Sigmoid colon (tissue), 7 donors: ENCODE results near the gene TMEM196. TPM values are rescaled to one million over a fixed set of nuclear protein-coding genes. Genes with fewer than 3 reads are reported as not detected.
A peak's percentile ranks its signal among the peaks of the same experiment; 100 is the strongest.

Experiments
- DNase-seq: peaks from one replicate; pipeline ENCODE4 v3.0.0-alpha.2; 2019
- H3K27ac ChIP-seq, 4 donors: fragments of 200-600 bp; sonication (generic); one replicate each; pipeline ENCODE4 v1.5.1; 2016 to 2019; ENCODE audit warnings: mild to moderate bottlenecking in 1 of 4
- H3K27me3 ChIP-seq, 3 donors: fragments of 200-600 bp; sonication (generic); one replicate each; pipeline ENCODE4 v1.5.1; 2019; ENCODE audit warnings: mild to moderate bottlenecking in 1 of 3
- H3K36me3 ChIP-seq, 4 donors: fragments of 200-600 bp; sonication (generic); one replicate each; pipeline ENCODE4 v1.5.1; 2016 to 2019
- H3K4me1 ChIP-seq, 4 donors: fragments of 200-600 bp; sonication (generic); one replicate each; pipeline ENCODE4 v1.5.1; 2017 to 2019
- H3K4me3 ChIP-seq, 4 donors: fragments of 200-600 bp; sonication (generic); one replicate each; pipeline ENCODE4 v1.5.1; 2017 to 2019; ENCODE audit warnings: mild to moderate bottlenecking in 2 of 4, moderate library complexity in 1 of 4
- H3K9me3 ChIP-seq, 4 donors: fragments of 200-600 bp in 3 of 4; sonication (generic) in 3 of 4; one replicate each; pipeline versions ENCODE4 v1.5.1 to v1.6.1; 2013 to 2019
- CTCF ChIP-seq, 4 experiments: fragments of 450-650 bp in 3 of 4; fragments of 200-600 bp in 1 of 4; IDR thresholded peaks; one replicate each; pipeline ENCODE4 v1.5.1; 2016 to 2019; ENCODE audit warnings: antibody characterized with exemption in 4 of 4, mild to moderate bottlenecking in 3 of 4, moderate library complexity in 2 of 4
- EP300 ChIP-seq, 4 donors: sonication (generic); formaldehyde crosslinking; IDR thresholded peaks; one replicate each; pipeline ENCODE4 v1.6.1; 2017; ENCODE audit warnings: antibody characterized with exemption in 4 of 4
- POLR2A ChIP-seq, 2 donors: fragments of 450-650 bp; IDR thresholded peaks; one replicate each; pipeline ENCODE4 v1.6.1; 2016; ENCODE audit warnings: antibody characterized with exemption in 2 of 2, mild to moderate bottlenecking in 2 of 2, moderate library complexity in 2 of 2
- POLR2AphosphoS5 ChIP-seq, 4 donors: sonication (generic); formaldehyde crosslinking; IDR thresholded peaks; one replicate each; pipeline ENCODE4 v1.6.1; 2017; ENCODE audit warnings: antibody characterized with exemption in 4 of 4
- WGBS, 2 donors: extraction: QIAGEN DNeasy Blood & Tissue Kit; methylation state at CpG; one replicate each; pipeline ENCODE4 v1.1.7; 2013; 5-methylcytosine and 5-hydroxymethylcytosine counted together
- intact Hi-C: fragments of 100-400 bp; cut with DNase I; formaldehyde crosslinking; loops from one replicate; pipeline ENCODE4 v1.15.1; 2023
- polyA plus RNA-seq, 3 donors: library from polyadenylated mRNA; stranded (reverse); fragments of 200-250 nt; gene quantifications; one replicate each; pipeline ENCODE4 v1.2.3, GENCODE V29; 2013
- total RNA-seq, 4 donors: library from RNA; depleted of rRNA; stranded (reverse); fragments of >200 nt; gene quantifications; one replicate each; pipeline ENCODE4 v1.1.0, GENCODE V29; 2016
- donor health status: healthy with polysubstance abuse.
- donor health status: Bipolar disorder and iron deficiency.
- donor health status: healthy.

The TMEM196 gene
- total RNA-seq (1 to 10 TPM in 1 of 4 donors, under 1 TPM in 2, not detected in 1; 0.14 to 1.4 (median 0.16) TPM), polyA plus RNA-seq (under 1 TPM in 1 of 3 donors, not detected in 2; 0.13 TPM)

- Histone ChIP-seq H3K4me3 (peak within 1 kb of the TSS in 3 of 4 donors; percentile 1 to 18 (median 15)), H3K36me3 (no peaks in the 10 kb centered on the region), H3K27me3 (peaks cover 6 to 32% (median 20%) of the 10 kb centered on the region in 3 donors), H3K9me3 (no peaks in the 10 kb centered on the region), H3K4me1 (peaks cover 0 to 14% (median 13%) of the 10 kb centered on the region in 4 donors), H3K27ac (no peak within 1 kb of the TSS)
- intact Hi-C loops = no loop called here
- 4 to 9% methylated on average over 49 of the region's 49 CpGs for WGBS, 2 donors
- TF ChIP-seq POLR2A (IDR thresholded peaks at IDR 0.05) (no peak), POLR2AphosphoS5 (IDR thresholded peaks at IDR 0.05) (no peak), CTCF (IDR thresholded peaks at IDR 0.05) (no peak), EP300 (IDR thresholded peaks at IDR 0.05) (no peak)
- DNase-seq = no peak
Observed at GRCh38 chr7:19772841-19773760, at the start of gene TMEM196. TSS of gene TMEM196 (minus strand) at chr7:19773617. CDS start at chr7:19772696, 921 bp downstream.

GRCh38 chr7:19816128-19816527 lies 42.7 kb upstream of the TMEM196 start:
- Histone ChIP-seq H3K4me3 (no peak overlapping the region), H3K4me1 (no peaks in the 10 kb centered on the region), H3K27me3 (no peaks in the 10 kb centered on the region), H3K36me3 (no peaks in the 10 kb centered on the region), H3K27ac (no peak overlapping the region), H3K9me3 (no peaks in the 10 kb centered on the region)
- 74 to 83% methylated on average over 2 of the region's 2 CpGs for WGBS, 2 donors
- TF ChIP-seq POLR2A (IDR thresholded peaks at IDR 0.05) (no peak), POLR2AphosphoS5 (IDR thresholded peaks at IDR 0.05) (no peak)
- intact Hi-C loops = no loop called here
- DNase-seq = no peak

GRCh38 chr7:19815546-19815945 lies 42.1 kb upstream of the TMEM196 start:
- Histone ChIP-seq H3K4me3 (no peak overlapping the region), H3K27me3 (no peaks in the 10 kb centered on the region), H3K27ac (no peak overlapping the region), H3K4me1 (no peaks in the 10 kb centered on the region), H3K36me3 (no peaks in the 10 kb centered on the region), H3K9me3 (no peaks in the 10 kb centered on the region)
- DNase-seq = no peak
- 25 to 59% methylated on average over 2 of the region's 2 CpGs for WGBS, 2 donors
- TF ChIP-seq CTCF (IDR thresholded peaks at IDR 0.05) = no peak
- no peak for TF ChIP-seq EP300 (IDR thresholded peaks at IDR 0.05)
- no peak for TF ChIP-seq POLR2A (IDR thresholded peaks at IDR 0.05)
- TF ChIP-seq POLR2AphosphoS5 (IDR thresholded peaks at IDR 0.05) = no peak
- intact Hi-C loops = no loop called here

- Histone ChIP-seq H3K27ac (no peak overlapping the region), H3K4me1 (no peaks in the 10 kb centered on the region), H3K27me3 (no peaks in the 10 kb centered on the region), H3K36me3 (no peaks in the 10 kb centered on the region), H3K4me3 (no peak overlapping the region), H3K9me3 (no peaks in the 10 kb centered on the region)
- 84 to 85% methylated on average over 2 of the region's 2 CpGs for WGBS, 2 donors
- DNase-seq = no peak
- intact Hi-C loops = no loop called here
- TF ChIP-seq POLR2A (IDR thresholded peaks at IDR 0.05) (no peak), CTCF (IDR thresholded peaks at IDR 0.05) (no peak), POLR2AphosphoS5 (IDR thresholded peaks at IDR 0.05) (no peak), EP300 (IDR thresholded peaks at IDR 0.05) (no peak)
Observed at GRCh38 chr7:19814776-19815175, 41.4 kb upstream of the TMEM196 start.

GRCh38 chr7:19811386-19811785 lies 38.0 kb upstream of the TMEM196 start:
- intact Hi-C loops = no loop called here
- no peaks in the 10 kb centered on the region for H3K36me3 ChIP-seq
- DNase-seq = no peak
- H3K9me3 ChIP-seq = no peaks in the 10 kb centered on the region
- no peak overlapping the region for H3K27ac ChIP-seq
- 45 to 53% methylated on average over 1 of the region's 1 CpG for WGBS, 2 donors
- H3K4me3 ChIP-seq = no peak overlapping the region
- H3K4me1 ChIP-seq = no peaks in the 10 kb centered on the region
- TF ChIP-seq EP300 (IDR thresholded peaks at IDR 0.05) (no peak), CTCF (IDR thresholded peaks at IDR 0.05) (no peak), POLR2AphosphoS5 (IDR thresholded peaks at IDR 0.05) (no peak), POLR2A (IDR thresholded peaks at IDR 0.05) (no peak)
- H3K27me3 ChIP-seq = no peaks in the 10 kb centered on the region
